ENCODE data around the gene USH1G.
"Not testable (repeated sequence)": the region's sequence is repeated elsewhere in the genome, so short reads cannot be mapped to it uniquely, and the experiment has no call there.

The USH1G gene

DNA sequence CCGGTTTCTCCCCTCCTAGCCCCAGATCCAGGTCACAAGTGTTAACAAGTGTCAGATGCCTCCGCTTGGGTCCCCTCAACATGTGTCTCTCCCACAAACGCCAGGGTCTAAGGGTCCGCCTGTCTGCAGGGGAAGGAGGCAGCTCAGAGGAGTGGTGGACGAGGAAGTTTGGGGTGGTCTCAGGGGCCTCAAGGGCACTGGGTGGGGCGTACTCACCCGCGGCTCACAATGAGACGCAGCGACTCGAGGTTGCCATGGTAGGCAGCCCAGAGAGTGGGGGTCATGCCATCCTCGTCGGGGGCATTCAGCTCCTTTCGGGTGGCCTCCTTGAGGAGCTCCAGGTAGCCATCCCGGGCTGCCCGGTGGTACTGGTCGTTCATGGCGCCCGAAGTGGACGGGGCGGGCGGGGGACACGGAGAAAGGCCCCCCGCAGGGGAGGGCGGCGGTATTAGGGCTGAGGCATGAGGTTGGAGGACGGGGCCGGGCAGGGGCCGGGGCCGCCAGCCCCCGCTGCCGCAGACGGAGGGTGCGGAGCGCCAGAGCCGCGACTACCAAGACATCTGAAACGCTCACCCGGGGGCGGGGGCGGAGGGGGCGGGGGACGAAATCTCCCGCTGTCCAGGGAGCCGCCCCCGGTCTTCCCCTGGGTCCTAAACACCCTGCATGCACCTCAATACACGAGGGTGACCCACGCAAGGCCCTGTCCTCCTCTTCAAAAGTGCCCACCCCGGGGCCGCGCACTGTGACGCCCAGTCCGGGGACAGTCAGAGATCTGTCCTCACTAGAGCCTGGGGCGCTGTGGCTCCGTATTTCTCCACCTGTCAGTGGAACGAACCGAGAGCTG, at the start of gene USH1G:
Gene USH1G, minus strand, starts transcription at position 562 of the 844 bp plus-strand sequence. Its CDS starts 182 bp downstream, at position 380.
- no peak within 1 kb of the TSS for H3K4me3 ChIP-seq (ENCODE audit: low read depth, low read length)

DNA sequence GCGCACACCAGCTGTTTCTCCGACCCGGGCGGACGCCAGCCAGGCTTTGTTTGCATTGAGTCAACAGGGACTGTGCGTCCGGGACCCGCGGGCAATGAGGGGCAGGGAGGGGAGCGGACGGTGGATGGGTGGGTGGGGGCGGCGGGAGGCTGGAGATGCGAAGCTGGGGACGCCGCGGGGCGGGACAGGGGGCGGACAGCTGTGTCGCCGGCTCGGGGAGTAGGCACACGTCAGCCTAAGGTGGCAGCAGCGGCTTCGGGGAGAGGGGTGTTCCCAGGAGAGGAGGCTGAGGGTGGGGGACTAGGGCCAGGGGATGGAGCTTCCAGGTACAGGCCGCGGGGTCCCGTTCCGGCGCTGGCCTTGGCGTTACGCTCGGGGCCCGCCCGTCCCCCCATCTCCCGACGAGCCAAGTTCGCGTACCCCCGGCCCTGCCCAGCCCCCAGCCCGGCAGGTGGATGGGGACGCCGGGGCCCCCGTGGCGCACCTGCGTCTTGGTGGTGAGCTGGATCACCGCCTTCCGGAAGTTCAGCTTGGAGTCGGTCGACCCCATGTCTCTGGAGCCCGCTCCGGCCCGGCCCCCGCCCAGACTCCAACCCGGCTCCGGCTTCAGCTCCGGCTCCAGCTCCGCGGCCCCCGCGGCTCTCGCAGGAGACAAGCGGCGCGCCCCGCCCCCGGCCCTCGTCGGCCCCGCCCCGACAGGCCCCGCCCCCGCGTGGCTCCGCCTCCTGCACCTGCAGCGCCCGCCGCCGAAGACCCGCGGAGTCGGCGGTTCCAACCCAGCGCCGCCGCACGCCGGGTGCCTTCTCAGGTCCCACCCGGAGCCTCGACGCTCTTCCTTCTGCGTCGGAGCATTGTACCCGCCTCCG, 49.3 kb upstream of the USH1G start, which contains the start of gene HID1:
Gene HID1, minus strand, starts transcription at position 653 of the 866 bp plus-strand sequence. Its CDS starts 103 bp downstream, at position 550.
- TF ChIP-seq, protein P1, sequence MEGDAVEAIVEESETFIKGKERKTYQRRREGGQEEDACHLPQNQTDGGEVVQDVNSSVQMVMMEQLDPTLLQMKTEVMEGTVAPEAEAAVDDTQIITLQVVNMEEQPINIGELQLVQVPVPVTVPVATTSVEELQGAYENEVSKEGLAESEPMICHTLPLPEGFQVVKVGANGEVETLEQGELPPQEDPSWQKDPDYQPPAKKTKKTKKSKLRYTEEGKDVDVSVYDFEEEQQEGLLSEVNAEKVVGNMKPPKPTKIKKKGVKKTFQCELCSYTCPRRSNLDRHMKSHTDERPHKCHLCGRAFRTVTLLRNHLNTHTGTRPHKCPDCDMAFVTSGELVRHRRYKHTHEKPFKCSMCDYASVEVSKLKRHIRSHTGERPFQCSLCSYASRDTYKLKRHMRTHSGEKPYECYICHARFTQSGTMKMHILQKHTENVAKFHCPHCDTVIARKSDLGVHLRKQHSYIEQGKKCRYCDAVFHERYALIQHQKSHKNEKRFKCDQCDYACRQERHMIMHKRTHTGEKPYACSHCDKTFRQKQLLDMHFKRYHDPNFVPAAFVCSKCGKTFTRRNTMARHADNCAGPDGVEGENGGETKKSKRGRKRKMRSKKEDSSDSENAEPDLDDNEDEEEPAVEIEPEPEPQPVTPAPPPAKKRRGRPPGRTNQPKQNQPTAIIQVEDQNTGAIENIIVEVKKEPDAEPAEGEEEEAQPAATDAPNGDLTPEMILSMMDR (IDR thresholded peaks at IDR 0.05; ENCODE audit: low read depth, low read length) = no peak
- H3K4me3 ChIP-seq (ENCODE audit: low read depth, low read length) = peak within 1 kb of the TSS; percentile 47

More for the DNA sequence above, at the start of gene USH1G:
- TF ChIP-seq, protein P1 (IDR thresholded peaks at IDR 0.05; ENCODE audit: low read depth, low read length) = no peak

DNA sequence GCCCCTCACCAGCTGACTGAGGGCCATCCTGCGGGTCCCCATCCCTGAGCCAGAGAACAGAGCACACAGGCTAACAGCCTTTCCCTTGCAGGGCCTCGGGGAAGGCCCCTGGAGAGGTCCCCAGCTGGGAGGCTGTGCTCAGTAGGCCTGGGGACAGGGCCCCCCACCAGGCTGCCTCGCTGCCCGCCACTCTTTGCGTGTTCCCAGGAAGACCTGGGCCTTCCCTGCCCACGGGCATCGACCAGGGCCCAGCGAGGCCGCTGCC, 48.7 kb upstream of the USH1G start:
- H3K4me3 ChIP-seq (ENCODE audit: low read depth, low read length) = no peak overlapping the region
- TF ChIP-seq, protein P1 (IDR thresholded peaks at IDR 0.05; ENCODE audit: low read depth, low read length) = no peak

DNA sequence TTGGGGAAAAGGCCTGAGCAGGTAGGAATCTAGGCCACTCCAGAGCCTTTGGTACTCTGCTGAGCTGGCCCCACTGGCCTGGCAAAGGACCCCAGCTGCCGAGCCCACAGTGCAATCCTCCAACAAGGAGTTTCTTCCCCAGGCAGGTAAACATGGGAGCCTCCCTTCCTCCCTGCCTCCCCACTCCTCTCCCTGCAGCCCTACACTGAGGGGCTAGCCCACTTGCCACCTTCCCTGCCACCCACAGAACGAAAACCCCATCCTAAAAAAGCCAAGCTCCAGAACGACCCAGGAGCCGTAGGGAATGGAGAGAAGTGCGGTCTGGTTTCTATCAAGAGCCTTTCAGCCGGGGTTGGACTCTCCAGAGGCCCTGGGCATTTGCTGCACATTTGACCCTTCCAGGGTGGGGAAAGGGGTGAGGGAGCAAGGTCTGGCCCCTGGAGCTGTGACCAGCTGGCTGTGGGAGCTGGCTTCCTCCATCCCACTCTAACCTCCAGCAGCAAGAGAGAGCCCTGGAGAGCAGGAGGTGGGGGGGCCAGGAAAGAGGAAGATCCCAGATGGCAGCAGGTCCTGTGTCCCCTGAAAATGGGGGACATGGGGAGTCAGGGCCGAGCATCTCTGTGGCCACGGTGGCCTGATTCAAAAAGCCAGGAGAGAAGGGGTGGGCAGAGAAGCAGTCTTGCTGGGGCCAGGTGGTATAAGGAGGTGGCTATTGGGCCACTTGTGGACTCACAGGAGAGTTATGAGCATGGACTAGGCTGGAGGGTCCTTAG, 48.2 kb upstream of the USH1G start:
- TF ChIP-seq, protein P1 (IDR thresholded peaks at IDR 0.05; ENCODE audit: low read depth, low read length) = no peak
- no peak overlapping the region for H3K4me3 ChIP-seq (ENCODE audit: low read depth, low read length)

DNA sequence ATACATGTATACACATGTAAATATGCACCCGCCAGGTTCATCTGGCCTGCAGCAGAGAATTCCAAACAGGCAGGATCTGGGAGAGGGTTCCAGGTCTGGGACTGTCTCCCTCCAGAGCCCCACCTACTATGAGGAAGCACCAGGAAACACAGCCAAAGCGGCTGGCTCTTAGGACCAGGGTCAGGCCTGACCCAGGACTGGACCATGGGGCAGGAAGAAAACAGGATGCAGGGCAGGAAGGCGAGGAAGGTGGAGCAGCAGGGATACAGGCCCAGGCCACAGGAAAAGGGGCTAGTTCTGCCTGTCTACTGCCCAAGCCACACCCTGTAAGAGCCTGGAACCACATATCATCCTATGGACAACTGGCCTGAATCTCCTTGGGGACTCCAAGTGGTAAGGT, 47.3 kb upstream of the USH1G start:
- H3K4me3 ChIP-seq (ENCODE audit: low read depth, low read length) = no peak overlapping the region
- TF ChIP-seq, protein P1 (IDR thresholded peaks at IDR 0.05; ENCODE audit: low read depth, low read length) = no peak

DNA sequence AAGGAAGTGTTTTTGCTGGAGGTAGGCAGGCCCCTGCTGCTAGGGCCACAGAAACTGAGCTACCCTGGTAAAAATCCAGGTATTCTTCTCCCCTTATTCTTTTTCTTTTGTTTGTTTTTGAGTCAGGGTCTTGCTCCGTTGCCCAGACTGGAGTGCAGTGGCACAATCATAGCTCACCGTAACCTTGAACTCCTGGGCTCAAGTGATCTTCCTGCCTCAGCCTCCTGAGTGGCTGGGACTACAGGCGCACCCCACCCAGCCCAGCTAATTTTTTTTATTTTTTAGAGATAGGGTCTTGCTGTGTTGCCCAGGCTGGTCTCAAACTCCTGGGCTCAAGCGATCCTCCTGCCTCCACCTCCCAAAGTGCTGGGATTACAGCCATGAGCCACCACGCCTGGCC, 46.4 kb upstream of the USH1G start:
- H3K4me3 ChIP-seq (ENCODE audit: low read depth, low read length) = not testable (repeated sequence)

DNA sequence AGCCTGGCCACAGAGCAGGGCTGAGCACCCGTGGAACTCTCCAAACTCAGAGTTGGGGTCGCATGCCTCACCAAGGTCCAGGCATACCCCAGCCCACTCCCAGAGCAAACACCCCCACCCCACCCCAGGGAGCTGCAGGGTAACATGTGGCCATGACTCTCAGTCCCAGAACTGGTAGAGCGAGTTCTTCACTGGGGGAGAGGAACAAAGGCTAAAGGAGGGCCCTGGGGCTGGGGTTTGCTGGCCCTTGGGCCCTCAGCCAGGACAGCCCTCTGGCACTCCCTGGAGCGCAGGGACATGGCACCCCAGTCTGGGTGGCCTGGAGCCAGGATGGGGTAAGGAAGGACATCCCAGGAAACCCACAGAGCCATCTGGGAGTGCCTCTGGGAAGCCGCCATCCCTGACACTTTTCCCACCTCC, 45.3 kb upstream of the USH1G start:
- TF ChIP-seq, protein P1 (IDR thresholded peaks at IDR 0.05; ENCODE audit: low read depth, low read length) = no peak
- H3K4me3 ChIP-seq (ENCODE audit: low read depth, low read length) = no peak overlapping the region

Data from WI38 (cell line).